Measurements from ENCODE around the gene UMAD1.

The UMAD1 gene

DNA sequence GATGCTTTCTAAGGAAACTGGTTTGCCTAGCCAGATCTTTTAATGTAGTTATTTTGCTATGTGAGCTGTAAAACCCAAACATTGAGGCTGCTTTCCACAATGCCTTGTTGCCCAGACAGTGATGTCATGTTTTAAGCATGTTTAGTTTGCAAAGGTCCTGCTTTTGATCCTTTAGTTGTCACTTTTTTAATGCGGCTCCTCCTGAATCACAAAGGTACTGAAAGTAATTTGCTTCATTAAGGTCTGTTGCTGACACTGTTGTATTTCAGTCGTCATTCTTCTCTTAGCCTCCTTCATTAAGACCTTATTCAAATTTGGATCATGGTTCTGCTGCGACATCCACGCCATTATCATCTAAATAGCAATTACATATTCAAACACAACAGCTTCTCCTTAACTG is 67.3 kb downstream of the UMAD1 start:
- Mint-ChIP-seq H3K9me3 (no peaks in the 10 kb centered on the region), H3K27me3 (no peaks in the 10 kb centered on the region), H3K4me3 (no peak overlapping the region), H3K36me3 (ENCODE audit: low read depth) (peaks cover 5% of the 10 kb centered on the region), H3K27ac (no peak overlapping the region), H3K4me1 (ENCODE audit: low read depth) (peaks cover 29% of the 10 kb centered on the region)
- no peak for DNase-seq

DNA sequence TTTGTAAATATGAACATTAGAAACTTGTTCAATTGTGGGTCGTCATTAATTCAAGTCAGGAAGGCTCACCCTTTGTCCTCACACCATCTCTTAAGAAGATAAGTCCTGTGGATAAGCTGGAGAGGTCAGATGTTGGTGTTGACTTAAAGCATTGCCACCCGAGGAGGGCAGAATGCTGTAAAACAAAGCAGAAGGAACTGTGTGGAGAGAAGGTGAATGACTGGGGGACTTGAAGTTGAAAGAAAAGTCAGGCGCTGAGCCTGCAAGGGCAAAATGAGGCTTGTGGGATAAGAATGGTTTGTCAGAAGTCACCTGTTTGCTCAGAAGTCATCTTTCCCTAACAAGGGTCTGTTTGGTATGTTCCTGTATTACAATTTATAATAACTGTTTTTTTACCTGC is 68.7 kb downstream of the UMAD1 start:
- Mint-ChIP-seq H3K36me3 (ENCODE audit: low read depth) (no peaks in the 10 kb centered on the region), H3K9me3 (no peaks in the 10 kb centered on the region), H3K4me3 (no peak overlapping the region), H3K27ac (no peak overlapping the region), H3K27me3 (no peaks in the 10 kb centered on the region), H3K4me1 (ENCODE audit: low read depth) (peaks cover 36% of the 10 kb centered on the region)
- no peak for DNase-seq

DNA sequence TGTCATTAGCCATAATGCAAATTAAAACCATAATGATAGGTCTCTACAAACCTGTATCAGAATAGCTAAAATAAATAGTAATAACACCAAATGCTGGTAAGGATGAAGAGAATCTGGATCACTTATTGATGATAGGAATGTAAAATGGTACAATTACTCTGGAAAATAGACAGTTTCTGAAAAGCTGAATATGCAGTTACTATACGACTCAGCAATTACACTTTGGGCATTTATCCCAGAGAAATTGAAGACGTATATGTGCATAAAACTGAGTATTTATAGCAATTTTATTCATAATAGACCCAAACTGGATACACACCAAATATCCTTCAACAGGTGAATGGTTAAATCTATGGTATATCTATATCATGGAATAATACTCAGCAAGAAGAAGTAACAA is 69.9 kb downstream of the UMAD1 start:
- Mint-ChIP-seq H3K36me3 (ENCODE audit: low read depth) (no peaks in the 10 kb centered on the region), H3K27ac (no peak overlapping the region), H3K9me3 (no peaks in the 10 kb centered on the region), H3K27me3 (no peaks in the 10 kb centered on the region), H3K4me3 (no peak overlapping the region), H3K4me1 (ENCODE audit: low read depth) (peaks cover 36% of the 10 kb centered on the region)
- DNase-seq: no peak

DNA sequence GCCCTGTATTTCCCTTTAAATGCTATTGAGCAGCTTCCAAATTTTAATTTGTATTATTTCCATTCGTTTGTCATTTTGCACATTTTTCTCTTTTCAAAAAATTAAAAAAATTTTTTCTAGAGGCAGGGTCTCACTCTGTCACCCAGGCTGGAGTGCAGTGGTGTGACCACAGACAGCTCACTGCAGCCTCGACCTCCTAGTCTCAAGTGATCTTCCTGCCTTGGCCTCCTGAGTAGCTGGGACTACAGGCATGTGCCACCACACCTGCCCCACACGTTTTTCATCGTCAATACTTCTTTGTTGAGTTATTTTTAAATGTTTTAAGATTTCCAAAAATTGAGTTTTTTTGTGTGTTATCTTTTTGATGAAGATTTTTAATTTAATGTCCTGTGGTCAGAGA is 73.2 kb downstream of the UMAD1 start:
- no peaks in the 10 kb centered on the region for H3K36me3 Mint-ChIP-seq (ENCODE audit: low read depth)
- no peak for DNase-seq
- H3K9me3 Mint-ChIP-seq: peaks cover 2% of the 10 kb centered on the region

DNA sequence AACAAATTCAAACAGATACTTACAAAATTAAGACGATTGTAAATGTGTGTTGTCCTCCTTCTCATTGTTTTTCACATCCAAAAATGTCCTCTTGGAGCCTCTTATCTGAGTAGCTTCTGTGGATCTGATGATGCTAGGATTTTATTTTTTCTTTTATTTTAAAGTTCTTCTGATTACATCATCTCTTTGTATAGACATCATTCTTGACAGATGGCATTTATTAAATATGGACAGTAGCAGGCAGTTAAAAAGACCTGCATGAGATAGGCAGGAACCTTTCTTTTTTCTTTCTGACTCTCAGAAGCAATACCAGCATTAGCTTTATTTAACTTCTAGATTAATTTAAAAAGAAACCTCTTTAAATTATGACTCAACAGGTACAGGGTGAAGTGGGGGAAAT is 77.9 kb downstream of the UMAD1 start, which contains the start of gene RPA3:
TSS of gene RPA3 (minus strand) at position 116 of the 400 bp plus-strand sequence. CDS start 78,189 bp downstream, outside the sequence.
- no peak for DNase-seq
- Mint-ChIP-seq H3K27ac (peak within 1 kb of the TSS; percentile 88), H3K9me3 (peaks cover 2% of the 10 kb centered on the region), H3K4me1 (ENCODE audit: low read depth) (peaks cover 34% of the 10 kb centered on the region), H3K27me3 (no peaks in the 10 kb centered on the region), H3K36me3 (ENCODE audit: low read depth) (peaks cover 13% of the 10 kb centered on the region), H3K4me3 (peak within 1 kb of the TSS; percentile 39)

More for the DNA sequence above, 73.2 kb downstream of the UMAD1 start:
- Mint-ChIP-seq H3K27me3 (no peaks in the 10 kb centered on the region), H3K4me3 (no peak overlapping the region), H3K4me1 (ENCODE audit: low read depth) (peaks cover 23% of the 10 kb centered on the region), H3K27ac (no peak overlapping the region)

DNA sequence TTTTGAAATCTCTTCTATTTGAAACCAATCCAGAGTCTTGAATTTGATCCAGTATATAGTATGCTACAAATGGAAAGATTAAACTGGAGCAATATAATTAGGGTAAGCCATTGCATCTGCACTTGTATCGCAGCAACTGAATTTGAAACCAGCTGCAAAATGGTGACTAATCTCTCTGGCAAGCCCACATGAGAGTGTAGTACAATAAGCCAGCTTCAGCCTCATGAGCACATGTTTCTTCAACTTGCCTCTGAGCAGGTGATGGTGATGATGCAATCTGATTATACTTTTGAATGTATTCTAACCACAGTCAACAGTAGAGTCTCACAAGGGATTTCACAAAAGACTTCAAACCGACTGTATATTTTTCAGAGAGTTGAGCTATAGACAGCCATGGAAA is 78.7 kb downstream of the UMAD1 start:
- H3K4me3 Mint-ChIP-seq: peak overlapping the region; percentile 39
- DNase-seq: no peak

DNA sequence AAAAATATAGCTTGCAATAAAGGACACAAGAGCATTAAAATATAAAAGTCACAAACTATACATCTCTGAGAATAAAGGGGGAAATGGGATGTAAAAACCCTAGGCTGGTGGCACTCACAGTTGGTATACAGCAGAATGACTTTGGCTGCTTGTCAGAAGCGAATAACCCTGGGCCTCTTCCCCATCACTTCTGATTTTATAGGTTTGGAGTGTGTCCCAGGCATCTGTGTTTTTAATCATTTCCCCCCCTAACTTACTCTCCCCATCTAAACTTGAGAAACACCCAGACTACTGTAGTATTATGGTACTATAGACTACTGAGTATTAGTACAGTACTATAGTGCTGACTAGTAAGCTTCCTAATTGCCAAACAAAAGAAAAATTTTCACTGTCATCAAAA is 79.6 kb downstream of the UMAD1 start:
- Mint-ChIP-seq H3K9me3 (peaks cover 2% of the 10 kb centered on the region), H3K27ac (no peak overlapping the region), H3K36me3 (ENCODE audit: low read depth) (peaks cover 13% of the 10 kb centered on the region), H3K27me3 (no peaks in the 10 kb centered on the region), H3K4me3 (no peak overlapping the region), H3K4me1 (ENCODE audit: low read depth) (peaks cover 30% of the 10 kb centered on the region)
- DNase-seq: no peak

More for the DNA sequence above, 78.7 kb downstream of the UMAD1 start:
- peaks cover 2% of the 10 kb centered on the region for H3K9me3 Mint-ChIP-seq
- H3K27me3 Mint-ChIP-seq: no peaks in the 10 kb centered on the region
- peak overlapping the region; percentile 88 for H3K27ac Mint-ChIP-seq
- peaks cover 30% of the 10 kb centered on the region for H3K4me1 Mint-ChIP-seq (ENCODE audit: low read depth)
- peaks cover 13% of the 10 kb centered on the region for H3K36me3 Mint-ChIP-seq (ENCODE audit: low read depth)

DNA sequence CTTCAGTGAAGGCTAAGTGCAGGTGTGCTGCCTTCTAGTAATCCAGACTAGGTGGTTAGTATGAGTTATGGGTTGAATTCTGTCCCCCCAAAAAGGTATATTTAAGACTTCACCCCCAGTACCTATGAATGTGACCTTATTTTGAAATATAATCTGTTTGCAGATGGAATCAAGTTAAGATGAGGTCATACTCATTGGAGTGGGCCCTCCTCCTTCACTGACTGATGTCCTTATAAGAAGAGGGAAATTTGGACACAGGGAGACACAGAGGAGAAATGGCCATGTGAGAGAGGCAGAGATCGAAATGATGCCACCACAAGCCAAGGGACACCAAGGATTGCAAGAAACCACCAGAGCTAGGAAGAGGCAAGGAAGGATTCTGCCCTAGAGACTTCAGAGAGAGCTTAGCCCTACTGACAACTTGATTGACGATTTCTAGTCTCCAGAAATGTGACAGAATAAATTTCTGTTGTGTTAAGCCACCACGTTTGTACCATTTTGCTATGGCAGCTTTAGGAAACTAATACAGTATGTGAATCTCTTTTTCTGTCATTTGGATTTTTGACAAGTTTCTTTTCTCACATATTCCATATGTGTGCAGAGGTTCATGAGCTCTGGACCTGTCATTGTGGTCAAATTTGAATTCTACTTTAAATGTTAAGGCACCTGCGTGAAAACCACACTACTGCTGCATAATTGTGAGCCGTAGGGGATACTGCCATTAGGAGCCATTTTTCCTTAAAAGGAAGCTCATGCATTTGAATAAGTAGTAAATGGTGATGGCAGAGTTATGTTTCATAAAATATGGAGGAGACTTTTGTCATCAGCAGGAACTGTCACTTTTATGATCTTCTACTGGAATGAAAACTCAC is 80.4 kb downstream of the UMAD1 start:
- no peak for DNase-seq
- Mint-ChIP-seq H3K4me3 (no peak overlapping the region), H3K27me3 (no peaks in the 10 kb centered on the region), H3K36me3 (ENCODE audit: low read depth) (peaks cover 13% of the 10 kb centered on the region), H3K9me3 (peaks cover 2% of the 10 kb centered on the region), H3K27ac (peak overlapping the region; percentile 31), H3K4me1 (ENCODE audit: low read depth) (peaks cover 30% of the 10 kb centered on the region)

DNA sequence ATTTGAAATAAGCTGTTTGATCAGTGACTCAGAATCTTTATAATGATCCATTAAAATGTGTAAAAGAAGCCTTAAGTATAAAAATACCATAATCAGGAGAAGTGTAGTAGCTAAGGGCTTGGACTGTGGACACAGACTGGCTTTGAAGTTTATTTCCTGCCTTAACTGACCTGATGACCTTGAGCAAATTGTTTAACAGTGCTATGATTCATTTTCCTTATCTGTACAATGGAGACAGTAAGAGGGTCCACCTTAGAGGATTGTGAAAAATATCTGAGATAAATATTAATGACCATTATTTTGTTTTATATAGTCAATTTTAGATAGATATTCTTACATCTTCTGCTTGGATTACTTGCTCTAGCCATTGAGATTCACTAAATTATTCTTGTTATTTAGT is 91.2 kb downstream of the UMAD1 start:
- Mint-ChIP-seq H3K27ac (no peak overlapping the region), H3K36me3 (ENCODE audit: low read depth) (no peaks in the 10 kb centered on the region), H3K9me3 (no peaks in the 10 kb centered on the region)

DNA sequence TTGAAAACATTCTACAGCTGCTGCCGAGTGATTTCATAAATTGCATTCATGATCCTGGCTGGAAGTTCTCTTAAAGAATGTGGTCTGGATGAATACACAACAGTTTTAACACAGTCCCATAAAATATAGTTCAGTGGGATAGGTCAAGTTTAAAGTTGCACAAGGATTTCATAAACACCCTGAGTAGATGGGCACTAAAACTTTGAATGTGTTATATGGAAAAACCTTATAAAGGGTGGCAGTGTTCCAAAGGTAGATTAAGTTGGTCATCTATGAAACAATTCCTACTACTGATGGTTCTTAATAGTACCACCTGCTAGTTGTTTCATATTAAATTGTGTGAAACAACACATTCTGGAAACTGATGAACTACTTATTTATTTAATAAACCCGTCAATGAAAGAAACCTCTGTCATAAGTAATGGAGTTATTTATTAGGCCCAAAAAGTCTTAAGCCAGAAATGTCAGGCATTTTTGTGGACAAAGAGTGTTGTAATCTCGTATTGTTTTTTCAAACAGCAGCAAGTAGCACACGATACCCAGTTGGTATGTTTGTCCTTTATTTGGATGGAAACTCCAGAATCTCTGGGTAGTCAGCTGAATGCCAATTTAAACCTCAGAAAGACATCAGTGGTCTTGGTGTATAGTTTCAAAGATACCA is 92.2 kb downstream of the UMAD1 start:
- DNase-seq: no peak
- Mint-ChIP-seq H3K27ac (no peak overlapping the region), H3K27me3 (no peaks in the 10 kb centered on the region), H3K36me3 (ENCODE audit: low read depth) (no peaks in the 10 kb centered on the region), H3K4me1 (ENCODE audit: low read depth) (peaks cover 5% of the 10 kb centered on the region), H3K9me3 (no peaks in the 10 kb centered on the region), H3K4me3 (no peak overlapping the region)

More for the DNA sequence above, 91.2 kb downstream of the UMAD1 start:
- no peak overlapping the region for H3K4me3 Mint-ChIP-seq
- DNase-seq: no peak
- peaks cover 2% of the 10 kb centered on the region for H3K4me1 Mint-ChIP-seq (ENCODE audit: low read depth)
- H3K27me3 Mint-ChIP-seq: no peaks in the 10 kb centered on the region

DNA sequence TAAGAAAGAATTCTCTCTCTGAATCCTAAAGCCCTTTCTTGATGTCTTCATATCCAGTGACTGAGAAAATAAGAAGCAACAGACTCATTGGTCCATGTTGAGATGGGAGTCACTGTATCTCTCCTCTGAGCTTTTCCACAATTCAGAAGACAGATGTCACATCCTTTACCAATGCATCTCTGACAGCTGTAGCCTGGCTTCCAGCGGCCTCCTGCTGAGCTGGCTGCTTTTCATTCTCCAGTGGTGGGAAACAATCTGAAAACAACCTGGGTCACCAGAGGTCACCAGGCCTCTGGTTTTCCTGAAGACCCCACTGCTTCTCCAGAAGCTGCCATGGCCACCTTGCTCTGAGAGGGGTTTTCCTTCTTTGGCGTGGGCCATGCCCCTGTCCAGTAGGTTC is 96.1 kb downstream of the UMAD1 start:
- Mint-ChIP-seq H3K27ac (no peak overlapping the region), H3K36me3 (ENCODE audit: low read depth) (no peaks in the 10 kb centered on the region), H3K27me3 (no peaks in the 10 kb centered on the region), H3K9me3 (no peaks in the 10 kb centered on the region), H3K4me3 (no peak overlapping the region), H3K4me1 (ENCODE audit: low read depth) (peaks cover 22% of the 10 kb centered on the region)
- DNase-seq: no peak

DNA sequence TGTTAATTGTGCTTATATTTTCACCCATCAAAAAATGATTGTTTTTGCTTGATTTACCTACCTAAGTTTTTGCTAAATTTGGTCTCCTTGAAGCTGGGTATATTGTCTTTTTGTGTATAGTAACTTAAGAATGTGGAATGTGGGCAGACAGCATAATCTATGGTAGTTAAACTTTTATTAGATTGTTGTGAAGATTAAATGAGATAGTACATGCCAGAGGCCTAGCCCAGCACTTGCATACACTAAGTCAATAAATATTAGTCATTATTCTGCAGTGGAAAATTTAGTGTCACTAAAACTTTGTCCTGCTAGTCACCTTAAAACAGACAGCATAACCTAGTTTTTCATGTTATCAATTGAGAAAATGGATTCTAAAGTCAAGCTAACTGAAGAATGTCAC is 97.1 kb downstream of the UMAD1 start:
- no peak for DNase-seq
- Mint-ChIP-seq H3K36me3 (ENCODE audit: low read depth) (no peaks in the 10 kb centered on the region), H3K9me3 (no peaks in the 10 kb centered on the region), H3K27me3 (no peaks in the 10 kb centered on the region), H3K4me3 (no peak overlapping the region), H3K27ac (no peak overlapping the region), H3K4me1 (ENCODE audit: low read depth) (peaks cover 22% of the 10 kb centered on the region)

DNA sequence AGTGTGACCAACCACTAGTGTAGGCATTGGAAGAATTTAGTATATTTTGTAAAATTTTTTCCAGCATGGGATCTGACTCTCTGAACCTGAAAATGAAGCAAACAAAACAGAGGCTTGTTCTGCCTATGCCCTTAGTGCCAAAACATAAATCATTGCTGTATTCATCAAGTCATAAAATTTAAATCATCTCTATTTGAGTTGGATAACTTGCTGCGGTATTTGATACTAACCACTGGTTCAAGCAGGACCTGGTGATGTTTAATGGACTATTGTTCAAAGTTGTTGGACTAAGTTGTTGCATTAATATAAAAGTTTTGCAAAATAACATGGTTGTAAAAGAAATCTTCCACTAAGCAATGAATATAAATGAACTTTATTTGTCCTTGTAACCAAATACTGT is 97.6 kb downstream of the UMAD1 start:
- no peak overlapping the region for H3K4me3 Mint-ChIP-seq
- peaks cover 22% of the 10 kb centered on the region for H3K4me1 Mint-ChIP-seq (ENCODE audit: low read depth)
- H3K9me3 Mint-ChIP-seq: no peaks in the 10 kb centered on the region
- H3K27ac Mint-ChIP-seq: no peak overlapping the region
- H3K36me3 Mint-ChIP-seq (ENCODE audit: low read depth): no peaks in the 10 kb centered on the region
- no peak for DNase-seq
- H3K27me3 Mint-ChIP-seq: no peaks in the 10 kb centered on the region

DNA sequence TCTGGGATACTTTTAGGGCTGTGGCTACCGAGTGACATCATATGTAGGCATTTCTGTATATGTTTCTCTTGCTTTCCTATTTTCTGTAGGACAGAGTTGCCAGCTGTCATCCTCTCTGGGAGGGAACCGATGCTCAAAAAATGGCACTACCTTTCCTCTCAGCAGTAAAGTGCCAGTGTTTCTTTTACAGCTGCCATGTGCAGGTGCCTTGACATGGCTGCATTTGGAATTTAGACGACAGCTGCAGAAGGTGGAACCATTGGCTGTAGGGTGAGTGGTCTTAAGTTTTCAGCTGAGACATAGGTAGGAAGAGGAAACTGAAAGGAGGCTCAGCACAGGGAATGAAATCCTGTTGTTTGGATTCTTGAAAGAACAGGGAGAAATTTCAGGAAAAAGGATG is 98.1 kb downstream of the UMAD1 start:
- Mint-ChIP-seq H3K9me3 (no peaks in the 10 kb centered on the region), H3K4me1 (ENCODE audit: low read depth) (peaks cover 22% of the 10 kb centered on the region), H3K4me3 (no peak overlapping the region), H3K36me3 (ENCODE audit: low read depth) (no peaks in the 10 kb centered on the region), H3K27me3 (no peaks in the 10 kb centered on the region), H3K27ac (no peak overlapping the region)
- no peak for DNase-seq

Data from activated T-cell treated with anti-CD3 and anti-CD28 coated beads, Interleukin-2, amount 50 U/mL, for 24 hours (primary cell).